GM21619 (cell line): Measurements from ENCODE around the gene ALDH1L2.
"Not testable (repeated sequence)": the region's sequence is repeated elsewhere in the genome, so short reads cannot be mapped to it uniquely, and the experiment has no call there.

Experiments used
- ATAC-seq: cut with Tn5 transposase; IDR thresholded peaks from one replicate; pipeline ENCODE4 v1.9.1; 2021; ENCODE audit not compliant: unreplicated experiment

ALDH1L2 gene

GRCh38 chr12:105084251-105085250, at the start of gene ALDH1L2:
ALDH1L2 (minus strand) TSS chr12:105084458; CDS start chr12:105084436, 22 bp downstream.
- ATAC-seq = peak; percentile 80

- ATAC-seq = no peak
These were observed 36.3 kb upstream of the ALDH1L2 start for GRCh38 chr12:105120551-105120950.

DNA sequence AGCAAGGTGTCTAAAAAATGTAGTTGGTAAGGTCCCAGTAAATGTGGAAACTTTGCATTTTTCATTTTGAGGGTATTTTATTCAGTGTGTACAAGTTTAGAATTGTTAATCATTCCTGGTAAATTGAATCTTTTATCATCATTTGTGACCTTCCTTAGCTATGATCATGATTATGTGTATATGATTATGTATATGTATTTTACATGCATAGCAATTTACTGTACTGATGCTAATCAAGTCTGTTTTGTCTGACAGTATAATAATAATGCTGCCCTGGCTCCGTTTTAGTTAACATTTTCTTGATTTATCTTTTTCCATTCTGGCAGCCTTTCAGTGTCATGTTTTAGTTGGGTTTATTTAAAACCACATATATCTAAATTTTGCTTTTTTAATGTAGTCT, 32.7 kb upstream of the ALDH1L2 start:
- no peak for ATAC-seq

- no peak for ATAC-seq
These were observed 28.8 kb upstream of the ALDH1L2 start for GRCh38 chr12:105113094-105113493.

DNA sequence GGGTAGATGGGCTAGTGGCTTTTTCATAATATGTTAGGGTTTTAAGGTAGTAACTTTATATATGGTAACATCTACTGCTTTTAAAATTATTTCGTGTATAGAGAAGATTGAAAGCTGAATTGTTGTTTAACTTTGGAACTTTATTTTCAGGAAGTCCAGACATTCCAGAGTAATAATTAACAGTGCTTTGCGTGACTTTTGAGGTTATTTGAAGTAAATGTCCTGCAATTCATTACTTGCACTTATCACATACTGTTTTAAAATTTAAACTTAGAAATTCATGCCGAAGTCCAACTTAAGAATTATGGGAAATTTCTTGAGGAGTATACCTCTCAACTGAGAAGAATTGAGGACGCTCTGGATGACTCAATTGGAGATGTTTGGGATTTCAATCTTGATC, 26.6 kb upstream of the ALDH1L2 start:
- ATAC-seq = no peak

DNA sequence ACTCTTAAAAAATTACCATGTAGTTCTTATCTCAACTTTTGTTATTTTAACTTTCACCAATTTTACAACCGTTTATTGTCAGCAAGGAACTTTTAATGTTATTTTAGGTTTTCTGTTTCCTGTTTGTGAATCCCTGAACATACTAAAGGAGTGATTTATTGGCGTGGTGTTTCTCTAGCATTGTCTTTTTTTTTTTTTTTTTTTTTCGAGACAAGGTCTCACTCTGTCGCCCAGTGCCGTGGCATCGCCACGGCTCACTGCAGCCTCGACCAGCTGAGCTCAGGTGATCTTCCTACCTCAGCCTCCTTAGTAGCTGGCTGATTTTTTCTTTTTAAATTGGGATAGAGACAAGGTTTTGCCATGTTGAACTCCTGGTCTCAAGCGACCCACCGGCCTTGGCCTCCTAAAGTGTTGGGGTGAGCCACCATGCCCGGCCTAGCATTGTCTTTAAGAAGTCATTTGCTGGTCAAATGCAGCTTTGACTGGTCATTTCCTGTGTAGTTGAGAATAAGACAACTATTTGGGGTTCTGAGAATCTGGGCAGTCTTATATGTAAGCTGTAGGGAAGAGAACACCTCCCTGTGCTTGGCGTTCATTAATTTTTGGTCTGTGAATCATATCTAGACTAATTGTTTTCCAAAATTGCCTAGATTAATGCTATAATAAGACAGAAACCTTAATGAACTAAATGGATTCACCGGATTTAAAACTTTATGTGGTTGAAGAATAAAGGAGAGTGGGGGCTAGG, 25.4 kb upstream of the ALDH1L2 start:
- ATAC-seq = peak; percentile 42

GRCh38 chr12:105107494-105108371, 23.5 kb upstream of the ALDH1L2 start, which contains the start of gene WASHC4:
WASHC4 (plus strand) TSS chr12:105107731; CDS start chr12:105107801, 70 bp downstream.
- ATAC-seq = peak; percentile 83

- peak; percentile 4 for ATAC-seq
These were observed 22.9 kb upstream of the ALDH1L2 start for GRCh38 chr12:105107171-105107493.

GRCh38 chr12:105106621-105107020, 22.4 kb upstream of the ALDH1L2 start:
- no peak for ATAC-seq

- ATAC-seq = no peak
These were observed 20.5 kb upstream of the ALDH1L2 start for GRCh38 chr12:105104762-105105161.

- ATAC-seq = no peak
These were observed 18.4 kb upstream of the ALDH1L2 start for GRCh38 chr12:105102673-105103072.

- no peak for ATAC-seq
These were observed 16.7 kb upstream of the ALDH1L2 start for GRCh38 chr12:105100998-105101397.

DNA sequence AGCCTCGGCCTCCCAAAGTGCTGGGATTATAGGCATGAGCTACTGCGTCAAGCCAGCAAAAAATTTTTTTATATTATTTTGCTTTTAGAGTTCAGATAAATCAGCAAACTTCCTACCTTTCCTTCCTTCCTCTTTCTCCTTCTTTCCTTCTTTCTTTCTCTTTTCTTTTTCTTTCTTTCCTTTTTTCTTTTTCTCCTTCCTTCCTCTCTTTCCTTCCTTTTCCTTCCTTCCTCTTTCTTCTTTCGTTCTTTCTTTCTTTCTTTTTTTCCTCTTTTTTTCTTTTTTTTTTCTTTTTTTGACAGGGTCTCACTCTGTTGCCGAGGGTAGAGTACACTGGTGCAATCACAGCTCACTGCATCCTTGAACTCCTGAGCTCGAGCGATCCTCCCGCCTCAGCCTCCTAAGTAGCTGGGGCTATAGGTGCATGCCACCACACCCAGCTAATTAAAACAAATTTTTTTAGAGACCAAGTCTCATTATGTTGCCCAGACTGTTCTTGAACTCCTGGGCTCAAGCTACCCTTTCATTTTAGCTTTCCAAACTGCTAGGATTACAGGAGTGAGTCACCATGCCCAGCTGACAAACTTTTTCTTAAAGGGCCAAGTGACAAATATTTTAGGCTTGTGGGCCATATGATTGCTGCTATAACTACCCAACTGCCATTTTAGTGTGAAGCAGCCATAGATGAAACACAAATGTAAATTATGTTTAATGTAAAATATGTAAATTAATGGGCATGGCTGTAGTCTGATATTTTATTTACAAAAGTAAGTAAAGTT, 16.1 kb upstream of the ALDH1L2 start:
- ATAC-seq = no peak

DNA sequence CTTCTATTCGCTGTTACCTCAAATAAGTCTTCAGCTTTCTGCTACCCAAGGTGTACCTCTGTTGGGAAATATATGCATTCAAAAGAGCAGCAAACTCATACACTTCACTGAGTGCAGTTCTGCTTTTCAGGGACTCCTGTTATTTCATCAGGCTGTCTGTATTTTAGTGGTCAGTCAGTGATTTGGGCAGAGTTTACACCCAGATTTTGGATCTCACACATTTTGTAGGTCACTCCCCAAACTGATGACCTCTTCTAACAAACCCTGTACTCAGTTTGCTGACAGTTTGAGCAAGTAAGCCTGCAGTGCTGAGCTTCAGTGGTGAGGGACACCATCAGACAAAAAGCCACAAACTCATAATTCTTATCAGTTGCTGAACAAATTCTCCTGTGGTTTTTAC, 15.1 kb upstream of the ALDH1L2 start:
- ATAC-seq = no peak

DNA sequence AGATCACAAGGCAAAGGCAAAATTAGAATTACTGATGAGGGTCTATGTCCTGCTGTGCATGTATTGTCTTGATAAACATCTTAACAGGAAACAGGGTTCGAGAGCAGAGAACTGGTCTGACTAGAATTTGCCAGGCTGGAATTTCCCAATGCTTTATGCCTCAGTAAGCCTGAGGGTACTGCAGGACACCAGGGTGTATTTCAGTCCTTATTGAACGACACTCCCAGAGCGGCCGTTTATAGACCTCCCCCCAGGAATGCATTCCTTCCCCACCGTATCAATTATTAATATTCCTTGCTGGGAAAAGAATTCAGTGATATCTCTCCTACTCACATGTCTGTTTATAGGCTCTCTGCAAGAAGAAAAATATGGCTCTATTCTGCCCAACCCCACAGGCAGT, 11.1 kb upstream of the ALDH1L2 start:
- not testable (repeated sequence) for ATAC-seq

DNA sequence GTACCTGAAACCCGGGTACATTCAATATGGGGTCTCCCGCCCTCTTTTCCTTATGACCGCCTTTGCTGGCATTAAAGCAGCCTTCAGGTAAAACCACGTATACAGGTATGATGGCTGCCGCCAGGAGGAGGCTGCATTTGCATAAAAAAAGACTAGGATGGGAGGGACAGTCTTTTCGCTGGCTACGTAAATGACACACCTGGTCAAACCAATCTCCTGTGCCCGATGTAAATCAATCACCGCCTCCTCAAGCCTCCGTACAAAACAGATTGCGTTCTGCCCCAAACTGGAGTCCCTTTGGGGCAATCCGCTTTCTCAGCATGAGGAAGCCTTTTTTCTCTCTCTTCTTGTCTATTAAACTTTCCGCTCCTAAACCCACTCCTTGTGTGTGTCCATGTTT, 8.1 kb upstream of the ALDH1L2 start:
- no peak for ATAC-seq

GRCh38 chr12:105091476-105092206, 7.4 kb upstream of the ALDH1L2 start:
- no peak for ATAC-seq

- ATAC-seq = no peak
These were observed 6.1 kb upstream of the ALDH1L2 start for GRCh38 chr12:105090361-105090760.

GRCh38 chr12:105089817-105090216, 5.6 kb upstream of the ALDH1L2 start:
- no peak for ATAC-seq
